ENCODE measurements around the gene RGPD5. TPM values are rescaled to one million over a fixed set of nuclear protein-coding genes. Genes with fewer than 3 reads are reported as not detected.
"Not testable (repeated sequence)": the region's sequence is repeated elsewhere in the genome, so short reads cannot be mapped to it uniquely, and the experiment has no call there.

Gene RGPD5
- total and polyA plus RNA-seq, 2 experiments from 2014 or later, result 4.3 to 18.0 TPM

GRCh38 chr2:109766074-109766473 is 28.0 kb upstream of the RGPD5 start:
- H3K27me3 ChIP-seq (ENCODE audit: insufficient read depth), result peaks cover 16% of the 10 kb centered on the region
- H3K4me3 ChIP-seq; DNase-seq (ENCODE audit: low spot score); H3K27ac ChIP-seq (ENCODE audit: low read depth); H3K9me2 ChIP-seq (ENCODE audit: insufficient read depth); H3K79me2 ChIP-seq (replicated peaks; ENCODE audit: insufficient read depth); H3K4me2 ChIP-seq; H3K36me3 Mint-ChIP-seq (ENCODE audit: low read depth); H3K4me3 Mint-ChIP-seq; H4K20me1 ChIP-seq (replicated peaks; ENCODE audit: insufficient read depth); H3K27ac Mint-ChIP-seq; H3K4me1 Mint-ChIP-seq; H3K4me1 ChIP-seq (ENCODE audit: insufficient read depth); H3K9me3 Mint-ChIP-seq; H3K27me3 Mint-ChIP-seq (ENCODE audit: insufficient read depth, low read depth, poor library complexity); H3F3A ChIP-seq (replicated peaks; ENCODE audit: low read depth); H2AFZ ChIP-seq; H3K36me3 ChIP-seq (ENCODE audit: insufficient read depth): not testable (repeated sequence)
- ATAC-seq, result peak; percentile 70

GRCh38 chr2:109766886-109767578 is 27.1 kb upstream of the RGPD5 start:
- not testable (repeated sequence) for H2AFZ ChIP-seq; H3K27me3 Mint-ChIP-seq (ENCODE audit: insufficient read depth, low read depth, poor library complexity); H3K36me3 Mint-ChIP-seq (ENCODE audit: low read depth); H3K9me3 Mint-ChIP-seq; H3K79me2 ChIP-seq (replicated peaks; ENCODE audit: insufficient read depth); DNase-seq (ENCODE audit: low spot score); H3K27ac ChIP-seq (ENCODE audit: low read depth); H3K4me3 ChIP-seq; H3K4me2 ChIP-seq; H4K20me1 ChIP-seq (replicated peaks; ENCODE audit: insufficient read depth); H3F3A ChIP-seq (replicated peaks; ENCODE audit: low read depth); H3K27ac Mint-ChIP-seq; H3K36me3 ChIP-seq (ENCODE audit: insufficient read depth); H3K4me3 Mint-ChIP-seq; H3K9me2 ChIP-seq (ENCODE audit: insufficient read depth); H3K27me3 ChIP-seq (ENCODE audit: insufficient read depth); H3K4me1 Mint-ChIP-seq; H3K4me1 ChIP-seq (ENCODE audit: insufficient read depth); ATAC-seq

GRCh38 chr2:109768934-109769333 is 25.2 kb upstream of the RGPD5 start:
- not testable (repeated sequence) for H2AFZ ChIP-seq; H3K9me3 Mint-ChIP-seq; H3K27ac ChIP-seq (ENCODE audit: low read depth); H3K79me2 ChIP-seq (replicated peaks; ENCODE audit: insufficient read depth); H3K4me2 ChIP-seq; H3K9me2 ChIP-seq (ENCODE audit: insufficient read depth); H3K4me3 Mint-ChIP-seq; H4K20me1 ChIP-seq (replicated peaks; ENCODE audit: insufficient read depth); H3F3A ChIP-seq (replicated peaks; ENCODE audit: low read depth); H3K27me3 ChIP-seq (ENCODE audit: insufficient read depth); H3K4me1 ChIP-seq (ENCODE audit: insufficient read depth); H3K36me3 ChIP-seq (ENCODE audit: insufficient read depth); H3K4me3 ChIP-seq; H3K4me1 Mint-ChIP-seq; H3K36me3 Mint-ChIP-seq (ENCODE audit: low read depth); H3K27me3 Mint-ChIP-seq (ENCODE audit: insufficient read depth, low read depth, poor library complexity); DNase-seq (ENCODE audit: low spot score); H3K27ac Mint-ChIP-seq
- peak; percentile 63 for ATAC-seq

GRCh38 chr2:109779118-109779517 is 15.0 kb upstream of the RGPD5 start:
- DNase-seq (ENCODE audit: low spot score); H3K4me3 ChIP-seq; H3K36me3 ChIP-seq (ENCODE audit: insufficient read depth); H3K4me1 ChIP-seq (ENCODE audit: insufficient read depth); H3F3A ChIP-seq (replicated peaks; ENCODE audit: low read depth); H2AFZ ChIP-seq; H3K9me2 ChIP-seq (ENCODE audit: insufficient read depth); H3K4me3 Mint-ChIP-seq; H3K4me2 ChIP-seq; H3K27ac ChIP-seq (ENCODE audit: low read depth); H4K20me1 ChIP-seq (replicated peaks; ENCODE audit: insufficient read depth); H3K4me1 Mint-ChIP-seq; H3K27me3 Mint-ChIP-seq (ENCODE audit: insufficient read depth, low read depth, poor library complexity); H3K36me3 Mint-ChIP-seq (ENCODE audit: low read depth); H3K79me2 ChIP-seq (replicated peaks; ENCODE audit: insufficient read depth); ATAC-seq; H3K27me3 ChIP-seq (ENCODE audit: insufficient read depth); H3K27ac Mint-ChIP-seq; H3K9me3 Mint-ChIP-seq: not testable (repeated sequence)

- not testable (repeated sequence) for H3K4me3 ChIP-seq; H3K4me3 Mint-ChIP-seq; H3K27me3 Mint-ChIP-seq (ENCODE audit: insufficient read depth, low read depth, poor library complexity); H3K27ac ChIP-seq (ENCODE audit: low read depth); H3K27me3 ChIP-seq (ENCODE audit: insufficient read depth); H3K4me1 ChIP-seq (ENCODE audit: insufficient read depth); H3K9me3 Mint-ChIP-seq; H3K79me2 ChIP-seq (replicated peaks; ENCODE audit: insufficient read depth); H3K4me2 ChIP-seq; H4K20me1 ChIP-seq (replicated peaks; ENCODE audit: insufficient read depth); H3K36me3 ChIP-seq (ENCODE audit: insufficient read depth); H3F3A ChIP-seq (replicated peaks; ENCODE audit: low read depth); DNase-seq (ENCODE audit: low spot score); H2AFZ ChIP-seq; H3K9me2 ChIP-seq (ENCODE audit: insufficient read depth); H3K36me3 Mint-ChIP-seq (ENCODE audit: low read depth); H3K27ac Mint-ChIP-seq; H3K4me1 Mint-ChIP-seq
- ATAC-seq, result peak; percentile 43
Measured at GRCh38 chr2:109781147-109781816, 12.8 kb upstream of the RGPD5 start.

- not testable (repeated sequence) for H3F3A ChIP-seq (replicated peaks; ENCODE audit: low read depth); H3K4me2 ChIP-seq; ATAC-seq; H3K36me3 ChIP-seq (ENCODE audit: insufficient read depth); H3K4me3 ChIP-seq; H2AFZ ChIP-seq; H3K27ac ChIP-seq (ENCODE audit: low read depth); H4K20me1 ChIP-seq (replicated peaks; ENCODE audit: insufficient read depth); H3K9me2 ChIP-seq (ENCODE audit: insufficient read depth); H3K27me3 Mint-ChIP-seq (ENCODE audit: insufficient read depth, low read depth, poor library complexity); H3K36me3 Mint-ChIP-seq (ENCODE audit: low read depth); H3K4me1 Mint-ChIP-seq; H3K4me1 ChIP-seq (ENCODE audit: insufficient read depth); H3K4me3 Mint-ChIP-seq; DNase-seq (ENCODE audit: low spot score); H3K79me2 ChIP-seq (replicated peaks; ENCODE audit: insufficient read depth); H3K27me3 ChIP-seq (ENCODE audit: insufficient read depth); H3K27ac Mint-ChIP-seq; H3K9me3 Mint-ChIP-seq
Measured at GRCh38 chr2:109782446-109782993, 11.6 kb upstream of the RGPD5 start.

All from GM23338 (cell line).